Choroid plexus epithelial cell (primary cell): ENCODE results near the gene FAM111A.

Source experiments
- DNase-seq: peaks from one replicate; pipeline ENCODE4 v3.0.0-alpha.2; 2010; ENCODE audit warnings: low read depth
- H3K4me3 ChIP-seq: 2 replicates; pipeline ENCODE4 v1.5.1; 2011; ENCODE audit warnings: low read depth, mild to moderate bottlenecking, control low read depth, low read length, moderate library complexity
- TF ChIP-seq, protein P1 (sequence below): conservative IDR thresholded peaks from 2 replicates; pipeline ENCODE4 v1.5.1; 2011; ENCODE audit warnings: low read depth, mild to moderate bottlenecking, control low read depth, inconsistent platforms, low read length, moderate library complexity

The FAM111A gene

DNA sequence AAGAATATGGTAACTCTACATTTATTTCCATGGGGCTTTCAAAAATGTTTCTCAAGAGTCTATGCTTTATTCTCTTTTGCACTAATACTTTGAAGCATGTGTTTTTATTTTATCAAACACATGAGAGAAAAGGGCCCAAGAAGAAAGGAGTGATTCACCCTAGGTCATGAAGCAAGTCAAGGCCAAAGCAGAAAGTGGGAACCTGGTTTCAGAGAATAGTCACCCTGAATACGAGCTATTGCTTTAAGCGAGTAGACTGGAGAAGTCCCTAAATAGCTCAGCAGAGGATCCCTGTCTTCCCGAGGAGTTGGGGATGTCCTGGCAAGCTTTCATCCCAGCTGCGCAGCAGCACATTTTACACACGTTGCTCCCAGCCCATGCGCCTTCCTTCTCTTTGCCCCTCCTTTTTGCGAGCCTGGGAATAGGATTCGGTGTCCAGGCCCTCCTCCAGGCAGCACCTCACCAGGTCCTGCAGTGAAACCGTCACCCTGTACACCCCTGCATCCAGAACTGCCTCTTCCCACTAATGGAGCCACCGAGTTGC is 51.0 kb downstream of the FAM111A start:
- H3K4me3 ChIP-seq = no peak overlapping the region
- TF ChIP-seq, protein P1, sequence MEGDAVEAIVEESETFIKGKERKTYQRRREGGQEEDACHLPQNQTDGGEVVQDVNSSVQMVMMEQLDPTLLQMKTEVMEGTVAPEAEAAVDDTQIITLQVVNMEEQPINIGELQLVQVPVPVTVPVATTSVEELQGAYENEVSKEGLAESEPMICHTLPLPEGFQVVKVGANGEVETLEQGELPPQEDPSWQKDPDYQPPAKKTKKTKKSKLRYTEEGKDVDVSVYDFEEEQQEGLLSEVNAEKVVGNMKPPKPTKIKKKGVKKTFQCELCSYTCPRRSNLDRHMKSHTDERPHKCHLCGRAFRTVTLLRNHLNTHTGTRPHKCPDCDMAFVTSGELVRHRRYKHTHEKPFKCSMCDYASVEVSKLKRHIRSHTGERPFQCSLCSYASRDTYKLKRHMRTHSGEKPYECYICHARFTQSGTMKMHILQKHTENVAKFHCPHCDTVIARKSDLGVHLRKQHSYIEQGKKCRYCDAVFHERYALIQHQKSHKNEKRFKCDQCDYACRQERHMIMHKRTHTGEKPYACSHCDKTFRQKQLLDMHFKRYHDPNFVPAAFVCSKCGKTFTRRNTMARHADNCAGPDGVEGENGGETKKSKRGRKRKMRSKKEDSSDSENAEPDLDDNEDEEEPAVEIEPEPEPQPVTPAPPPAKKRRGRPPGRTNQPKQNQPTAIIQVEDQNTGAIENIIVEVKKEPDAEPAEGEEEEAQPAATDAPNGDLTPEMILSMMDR = no peak
- DNase-seq = no peak

DNA sequence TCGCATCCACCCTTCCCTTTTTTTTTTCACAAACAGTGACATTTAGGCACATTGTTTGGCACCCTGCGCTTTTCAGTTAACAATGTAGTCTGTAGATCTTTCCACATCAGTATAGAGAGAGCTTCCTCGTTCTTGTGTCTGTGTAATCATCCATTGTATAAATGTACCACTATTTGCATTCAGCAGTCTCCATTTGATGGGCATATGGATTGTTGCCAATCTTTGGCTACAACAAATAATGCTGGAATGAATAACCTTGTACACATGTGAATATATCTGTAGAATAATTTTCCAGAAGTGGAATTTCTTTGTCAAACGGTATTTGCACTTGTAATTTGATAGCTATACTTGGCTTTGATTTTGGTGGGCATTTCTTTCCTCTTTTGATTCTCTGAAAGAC is 52.9 kb downstream of the FAM111A start:
- TF ChIP-seq, protein P1 = no peak
- no peak overlapping the region for H3K4me3 ChIP-seq
- DNase-seq = no peak

DNA sequence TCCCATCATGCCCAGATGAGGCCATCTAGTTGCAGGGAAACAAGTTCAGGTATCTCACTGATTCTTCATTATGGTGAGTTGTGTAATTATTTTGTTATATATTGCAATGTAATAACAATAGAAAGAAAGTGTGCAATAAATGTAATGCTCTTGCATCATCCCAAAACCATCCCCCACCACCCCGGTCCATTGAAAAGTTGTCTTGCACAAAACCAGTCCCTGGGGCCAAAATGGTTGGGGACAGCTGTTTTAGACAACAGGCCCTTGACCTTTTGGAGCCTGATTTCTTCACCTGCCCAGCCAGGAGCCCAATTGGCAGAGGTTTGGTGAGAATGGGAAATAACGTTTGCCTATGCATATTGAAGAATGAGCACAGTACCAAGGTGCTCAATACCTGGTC is 54.1 kb downstream of the FAM111A start:
- no peak overlapping the region for H3K4me3 ChIP-seq
- DNase-seq = no peak
- TF ChIP-seq, protein P1 = no peak

DNA sequence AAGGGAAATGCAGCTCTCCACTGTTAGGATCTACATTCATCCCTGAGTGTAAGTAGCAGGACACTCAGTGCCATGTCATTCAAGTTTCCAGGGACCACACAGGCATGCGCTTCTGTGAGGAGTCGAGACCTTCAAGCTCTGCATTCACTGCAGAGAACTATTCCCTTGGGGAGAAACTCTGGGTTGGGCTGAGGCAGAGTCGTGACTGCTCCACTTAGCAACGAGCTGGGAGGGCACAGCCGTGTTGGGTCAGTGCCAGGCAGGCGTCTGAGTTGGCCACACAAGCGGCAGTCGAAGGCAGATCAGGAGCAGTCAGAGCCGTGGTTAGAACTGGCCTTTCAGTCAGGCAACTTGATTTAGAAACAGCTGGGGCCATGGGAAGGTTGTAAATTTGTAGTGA is 55.3 kb downstream of the FAM111A start:
- TF ChIP-seq, protein P1 = no peak

DNA sequence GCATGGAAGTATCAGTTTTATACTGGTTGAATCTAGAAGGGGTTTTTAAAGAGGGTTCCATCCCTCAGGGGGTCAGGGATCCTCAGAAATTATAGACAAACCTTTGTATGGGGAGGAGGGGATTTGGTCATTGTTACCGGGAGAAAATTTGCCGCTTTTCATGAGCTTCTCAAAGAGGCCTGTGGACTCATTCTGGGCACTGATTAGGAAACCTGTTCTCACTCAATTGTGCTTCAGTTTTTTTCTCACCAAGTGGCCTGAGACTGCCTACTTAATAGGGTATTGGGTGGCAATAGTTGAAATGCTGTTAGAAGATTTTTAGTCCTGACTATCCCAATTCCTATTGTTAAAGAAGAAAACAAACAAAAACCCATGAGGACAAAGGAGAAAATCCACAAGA is 56.1 kb downstream of the FAM111A start:
- no peak overlapping the region for H3K4me3 ChIP-seq
- TF ChIP-seq, protein P1 = no peak
- DNase-seq = no peak

More for the DNA sequence above, 55.3 kb downstream of the FAM111A start:
- DNase-seq = peak; percentile 27
- no peak overlapping the region for H3K4me3 ChIP-seq

DNA sequence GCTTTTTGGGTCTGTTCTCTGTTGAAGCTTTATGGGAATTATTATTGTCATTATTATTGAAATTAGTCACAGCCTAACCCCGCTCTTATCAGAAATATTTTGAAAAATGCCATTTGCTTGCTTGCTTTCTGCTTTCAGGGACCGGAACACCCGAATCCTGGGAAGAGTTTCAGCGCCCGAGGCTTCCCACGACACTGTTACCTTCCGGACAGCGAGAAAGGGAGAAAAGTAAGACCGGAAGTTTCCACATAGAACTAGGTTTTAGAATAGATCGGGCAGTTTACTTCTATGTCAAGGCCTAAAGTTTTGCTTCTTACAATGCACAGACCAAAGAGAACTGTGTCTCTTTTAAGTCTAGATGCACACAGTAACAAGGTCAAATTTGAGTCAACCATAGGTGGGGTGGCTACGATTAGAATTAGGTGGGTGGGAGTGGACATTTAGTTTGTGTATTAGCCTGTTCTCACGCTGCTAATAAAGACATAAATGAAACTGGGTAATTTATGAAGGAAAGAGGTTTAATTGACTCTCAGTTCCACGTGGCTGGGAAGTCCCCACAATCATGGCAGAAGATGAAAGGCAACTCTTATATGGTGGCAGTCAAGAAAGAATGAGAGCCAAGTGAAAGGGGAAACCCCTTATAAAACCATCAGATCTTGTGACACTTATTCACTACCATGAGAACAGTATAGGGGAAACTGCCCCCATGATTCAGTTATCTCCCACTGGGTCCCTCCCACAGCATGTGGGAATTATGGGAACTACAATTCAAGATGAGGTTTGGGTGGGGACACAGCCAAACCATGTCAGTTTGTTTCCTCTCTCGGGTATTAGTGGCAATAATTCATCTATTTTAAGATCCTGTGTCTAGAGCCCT is 57.1 kb downstream of the FAM111A start:
- DNase-seq = no peak
- H3K4me3 ChIP-seq = no peak overlapping the region
- TF ChIP-seq, protein P1 = no peak

DNA sequence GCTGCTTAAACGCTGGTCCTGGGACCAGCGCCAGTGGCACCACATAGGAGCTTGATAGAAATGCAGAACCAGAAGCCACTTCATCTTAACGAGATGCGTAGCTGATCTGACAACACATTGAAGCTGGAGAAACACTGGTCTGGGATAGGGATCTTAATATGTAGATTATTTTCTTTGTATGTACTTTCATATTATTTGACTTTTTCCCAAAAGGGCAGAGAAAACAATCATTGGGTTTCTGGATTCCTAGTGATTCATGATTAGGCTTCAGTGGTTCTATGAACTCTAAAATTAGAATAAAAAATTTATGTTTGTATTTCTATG is 57.7 kb downstream of the FAM111A start:
- TF ChIP-seq, protein P1 = no peak
- no peak overlapping the region for H3K4me3 ChIP-seq
- DNase-seq = no peak
